OCI-M2 (cell line): ENCODE results near the gene SLC22A15.

Source experiments
- DNase-seq: peaks from one replicate; lab custom pipeline; 2025; ENCODE audit not compliant: unreplicated experiment; lab: John Stamatoyannopoulos, UW

Gene SLC22A15

GRCh38 chr1:116099379-116099778 lies 123.1 kb downstream of the SLC22A15 start:
- no peak for DNase-seq

GRCh38 chr1:116099919-116100318 lies 123.6 kb downstream of the SLC22A15 start:
- no peak for DNase-seq

- DNase-seq: no peak
Measured at GRCh38 chr1:116104667-116105066, 128.4 kb downstream of the SLC22A15 start.

- DNase-seq: no peak
Measured at GRCh38 chr1:116105996-116106395, 129.7 kb downstream of the SLC22A15 start.

- DNase-seq: no peak
Measured at GRCh38 chr1:116106646-116107045, 130.3 kb downstream of the SLC22A15 start.

GRCh38 chr1:116107371-116107770 lies 131.1 kb downstream of the SLC22A15 start:
- DNase-seq: no peak

- no peak for DNase-seq
Measured at GRCh38 chr1:116110567-116111523, 134.5 kb downstream of the SLC22A15 start, which contains the start of gene MAB21L3. Gene MAB21L3 (plus strand): TSS chr1:116111399. CDS start chr1:116112616, 1,217 bp downstream.

GRCh38 chr1:116111524-116112021 lies 135.3 kb downstream of the SLC22A15 start:
- DNase-seq: no peak

- DNase-seq: no peak
Measured at GRCh38 chr1:116112388-116113140, 136.3 kb downstream of the SLC22A15 start.

GRCh38 chr1:116113615-116114014 lies 137.3 kb downstream of the SLC22A15 start:
- DNase-seq: no peak

- no peak for DNase-seq
Measured at GRCh38 chr1:116115476-116116439, 139.4 kb downstream of the SLC22A15 start.

GRCh38 chr1:116118471-116118870 lies 142.2 kb downstream of the SLC22A15 start:
- no peak for DNase-seq
